HG02943 (cell line): ENCODE results near the gene UGT1A8.

Experiments used
- ATAC-seq: cut with Tn5 transposase; IDR thresholded peaks from one replicate; pipeline ENCODE4 v1.9.1; 2021; ENCODE audit warnings: mild to moderate bottlenecking, low read depth, moderate library complexity; ENCODE audit not compliant: unreplicated experiment

UGT1A8 gene

DNA sequence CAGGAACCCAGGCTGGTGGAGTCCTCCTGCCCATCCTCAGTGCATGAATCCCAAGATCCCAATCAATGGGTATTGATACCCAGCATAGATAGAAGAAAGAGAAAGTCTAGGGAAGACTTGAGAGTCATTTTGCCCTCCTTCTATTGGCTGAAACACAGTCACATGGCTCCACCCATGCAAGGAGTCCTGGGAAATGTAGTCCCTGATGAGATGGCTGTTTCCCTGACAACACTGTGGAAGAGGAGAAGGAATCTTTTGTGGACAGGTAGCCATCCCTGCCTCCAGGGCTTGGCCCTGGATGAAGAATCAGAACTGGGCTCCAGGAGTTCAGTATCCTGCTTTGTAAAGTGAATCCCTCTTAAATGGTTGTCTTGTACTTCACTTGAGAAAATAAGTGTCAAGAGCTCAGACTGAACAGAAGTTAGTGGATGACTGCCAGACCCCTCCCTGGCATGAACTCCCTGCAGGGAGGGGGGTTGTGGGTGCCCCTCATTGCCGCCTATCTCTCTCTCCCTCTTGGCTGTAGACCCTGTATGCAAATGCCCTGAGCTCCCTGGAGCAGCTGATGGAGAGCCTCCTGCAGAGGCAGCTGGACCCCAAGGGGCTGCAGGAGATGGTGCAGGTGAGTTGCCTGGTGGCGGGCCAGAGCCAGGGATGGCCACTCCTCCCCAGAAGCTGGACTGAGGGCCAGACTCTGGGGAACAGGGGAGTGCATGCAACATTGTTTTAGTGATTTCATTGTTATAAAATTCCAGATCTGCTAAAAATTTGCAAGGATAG is 196.8 kb downstream of the UGT1A8 start:
- ATAC-seq: no peak

DNA sequence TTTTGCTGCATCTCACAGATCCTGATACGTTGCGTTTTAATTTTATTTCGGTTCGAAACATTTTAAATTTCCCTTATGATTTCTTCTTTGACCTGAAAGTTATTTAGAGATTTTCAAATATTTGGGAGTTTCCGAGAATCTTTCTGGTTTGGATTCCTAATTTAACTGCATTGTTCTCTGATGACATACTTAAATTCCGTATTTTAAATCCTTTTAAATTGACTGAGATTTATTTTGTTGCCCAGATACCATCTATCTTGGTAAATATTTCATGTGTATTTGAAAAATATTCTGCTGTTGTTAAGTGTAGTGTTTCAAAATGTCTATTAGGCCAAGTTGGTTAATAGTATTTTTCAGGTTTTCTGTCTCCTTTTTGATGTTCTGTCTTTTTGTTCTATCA is 198.4 kb downstream of the UGT1A8 start:
- ATAC-seq: no peak

DNA sequence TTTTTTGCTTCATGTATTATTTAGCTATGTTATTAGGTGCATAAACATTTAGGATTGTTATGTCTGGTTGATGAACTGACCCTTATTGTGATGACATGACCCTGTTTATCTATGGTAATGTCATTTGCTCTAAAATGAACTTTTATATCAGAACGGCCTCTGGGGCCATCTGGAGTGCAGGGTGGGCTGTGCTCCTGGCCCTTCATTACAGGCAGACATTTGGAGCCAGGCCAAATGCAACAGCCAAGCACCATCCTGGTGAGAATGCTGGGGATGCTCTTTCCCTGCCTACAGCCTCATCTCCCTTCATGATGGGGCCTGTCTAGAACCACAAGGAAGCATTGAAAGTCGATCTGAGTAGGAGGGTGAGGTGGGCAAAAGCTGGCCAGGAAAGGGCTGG is 198.9 kb downstream of the UGT1A8 start:
- no peak for ATAC-seq

DNA sequence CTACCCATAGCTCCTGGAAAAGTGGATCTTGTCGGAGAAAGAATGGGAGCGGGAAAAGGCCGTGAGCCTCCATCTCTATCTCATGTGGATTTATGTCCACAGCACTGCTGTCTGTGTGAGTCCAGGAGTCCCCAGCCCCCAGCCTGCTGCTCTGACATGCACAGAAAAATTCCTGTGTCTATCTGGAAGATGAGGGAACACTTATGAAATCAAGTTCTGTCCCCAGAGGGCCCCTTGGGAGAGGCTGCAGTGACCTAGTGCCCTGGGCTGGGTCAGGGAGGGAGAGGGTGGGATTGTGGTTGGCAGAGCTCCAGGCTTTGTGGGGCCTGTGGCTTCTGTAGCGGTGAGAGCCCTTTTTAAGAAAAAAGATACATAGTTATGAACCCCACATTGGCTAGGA is 199.3 kb downstream of the UGT1A8 start:
- no peak for ATAC-seq

DNA sequence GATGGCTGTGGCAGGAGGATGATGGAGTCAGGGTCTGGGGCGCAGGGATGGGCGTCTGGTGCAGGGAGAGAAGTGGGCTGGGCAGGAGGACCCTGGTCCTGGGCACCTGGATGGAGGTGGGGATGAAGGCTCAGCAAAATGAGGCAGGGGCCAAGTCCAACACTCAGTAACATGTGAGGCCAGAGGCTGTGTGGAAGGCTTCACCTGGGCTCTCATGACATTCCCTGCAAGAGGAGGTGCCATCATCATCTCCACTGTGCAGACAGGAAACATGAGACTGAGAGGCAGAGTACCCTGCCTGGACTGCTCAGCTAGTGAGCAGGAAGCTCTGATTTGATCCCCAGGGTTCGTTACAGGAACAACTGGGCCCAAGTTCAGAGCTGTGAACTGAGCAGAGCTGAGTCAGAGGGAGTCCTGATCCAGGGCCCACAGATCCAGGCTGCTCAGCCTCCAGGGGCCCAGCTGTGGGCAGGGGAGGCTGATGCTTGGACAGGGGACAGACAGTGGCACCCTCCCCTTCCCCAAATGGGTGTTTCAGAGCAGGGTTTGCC is 200.0 kb downstream of the UGT1A8 start:
- no peak for ATAC-seq

DNA sequence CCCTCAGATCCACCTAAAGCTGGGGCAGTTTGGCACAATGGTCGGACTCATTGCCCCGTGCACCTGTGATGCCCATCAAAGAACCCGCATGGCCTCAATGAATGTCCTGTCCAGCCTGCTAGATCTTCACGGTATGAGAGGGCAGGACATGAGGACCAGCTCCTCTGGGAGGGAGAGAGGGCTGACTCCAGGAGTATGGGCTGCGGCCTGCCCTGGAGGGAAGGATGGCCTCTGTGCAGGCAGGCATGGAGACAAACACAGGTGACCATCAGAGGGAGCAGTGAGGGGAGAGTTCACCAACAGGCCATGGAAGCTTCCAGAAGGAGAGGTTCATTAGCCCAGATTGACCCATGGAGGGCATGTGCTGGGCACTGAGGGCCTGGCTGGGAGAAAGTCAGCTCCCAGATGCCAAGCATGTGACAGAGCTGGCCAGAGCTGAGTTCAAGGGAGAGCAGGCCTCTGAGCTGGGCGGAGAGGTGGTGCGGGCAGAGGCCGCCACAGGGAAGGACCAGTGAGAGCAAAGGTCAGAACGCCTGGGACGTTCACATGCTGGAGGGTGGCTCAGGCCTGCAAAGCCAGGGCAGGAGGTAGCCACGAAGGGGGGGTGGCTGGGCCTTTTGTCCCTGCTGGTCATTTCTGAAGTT is 200.7 kb downstream of the UGT1A8 start:
- no peak for ATAC-seq

DNA sequence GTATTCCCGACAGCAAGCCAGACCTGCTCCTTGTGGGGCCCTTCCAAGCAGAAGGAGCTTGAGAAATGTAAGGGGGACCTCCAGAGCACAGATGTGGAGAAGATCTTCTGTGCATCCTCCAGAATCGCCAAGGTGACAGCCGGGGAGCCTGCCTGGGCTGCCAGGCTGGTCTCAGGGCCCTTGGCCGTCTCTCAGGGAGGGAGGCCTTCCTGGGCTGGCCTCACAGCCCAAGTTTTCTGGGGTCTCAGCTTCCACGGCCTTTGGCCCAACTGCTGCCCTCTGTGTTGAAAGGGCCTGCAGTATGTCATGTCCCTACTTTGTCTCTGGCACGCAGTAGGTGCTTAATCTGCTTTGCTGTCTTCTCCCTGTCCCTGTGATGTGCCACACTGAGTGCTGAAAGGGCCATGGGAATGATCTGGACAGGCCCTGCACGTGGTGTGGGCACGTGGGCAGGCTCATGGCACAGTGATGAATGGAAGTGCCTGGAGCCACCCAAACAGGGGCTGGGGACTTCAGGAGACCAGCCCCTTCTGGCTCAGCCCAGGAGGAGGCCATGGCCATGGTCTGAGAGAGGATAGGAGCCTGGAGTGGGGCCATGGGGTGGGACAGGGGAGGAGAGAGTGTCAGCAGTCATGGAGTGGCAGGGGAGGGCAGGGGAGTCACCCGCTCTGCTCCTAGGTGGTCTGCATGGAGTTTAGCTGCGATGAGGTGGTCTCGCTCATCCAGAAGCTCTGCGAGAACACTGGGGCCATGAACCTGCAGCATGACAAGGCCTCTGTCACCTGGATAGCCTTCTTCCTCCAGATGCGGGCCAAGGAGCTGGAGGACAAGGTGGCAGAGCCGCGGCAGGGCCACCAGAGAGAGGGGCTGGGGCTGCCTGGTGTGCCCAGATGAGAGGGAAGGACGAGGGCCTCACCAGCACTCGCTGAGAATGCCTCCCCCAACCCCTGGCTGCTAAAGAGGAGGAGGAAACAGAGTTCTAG is 201.5 kb downstream of the UGT1A8 start:
- ATAC-seq: no peak

DNA sequence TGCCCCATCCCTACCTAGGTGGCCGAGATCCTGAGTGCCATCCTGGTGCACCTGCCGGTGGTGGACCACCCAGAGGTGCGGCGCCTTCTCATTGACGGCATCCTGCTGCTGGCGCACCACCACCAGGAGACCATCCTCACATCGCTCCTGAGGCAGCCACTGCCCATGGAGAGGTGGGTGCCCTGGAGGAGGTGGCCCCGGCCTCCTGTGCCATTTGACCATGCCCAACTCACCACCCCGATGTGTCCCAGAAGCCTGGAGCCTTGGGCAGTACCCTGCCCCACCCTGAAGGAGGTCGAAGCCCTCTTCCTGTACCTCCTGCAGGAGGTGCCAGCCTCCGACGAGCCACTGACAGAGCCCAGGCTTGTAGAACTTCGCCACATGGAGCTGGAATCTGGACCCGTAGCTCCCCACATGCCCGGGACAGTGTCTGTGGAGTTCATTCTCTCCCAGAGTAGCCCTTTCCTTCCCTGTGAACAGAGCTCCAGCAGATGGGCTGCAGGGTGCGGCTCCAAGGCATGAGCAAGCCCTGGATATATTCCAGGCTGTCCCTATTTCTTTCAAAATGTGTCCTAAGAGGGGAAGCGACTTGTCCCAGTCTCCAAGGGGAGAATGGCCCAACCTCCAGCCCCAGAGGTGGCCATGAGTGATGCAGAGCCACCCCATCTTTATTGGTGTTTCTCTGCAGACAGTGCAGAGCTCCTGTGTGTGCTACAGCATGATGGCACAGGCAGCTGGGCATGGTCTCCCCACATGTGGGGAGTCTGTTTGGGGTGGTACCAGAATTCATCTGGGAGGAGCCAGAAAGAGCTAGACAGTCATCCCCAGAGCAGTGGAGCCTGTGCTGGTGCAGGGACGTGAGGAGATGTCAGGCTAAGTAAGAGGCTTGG is 202.7 kb downstream of the UGT1A8 start:
- no peak for ATAC-seq

DNA sequence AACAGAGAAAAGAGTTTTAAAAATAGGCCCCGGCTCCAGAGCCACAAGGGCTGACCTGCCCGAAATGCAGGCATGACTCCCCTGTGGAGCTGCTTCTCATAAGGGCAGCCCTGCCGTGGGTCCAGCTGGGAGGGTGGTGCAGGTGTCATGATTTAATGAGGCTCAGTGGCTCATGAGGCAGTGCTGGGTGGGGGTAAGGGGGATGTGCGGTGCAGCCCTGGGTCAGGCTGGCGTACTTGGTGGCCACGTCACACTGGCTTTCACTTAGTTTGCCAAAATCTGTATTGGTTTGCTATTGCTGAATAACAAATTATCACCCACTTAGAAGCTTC is 203.3 kb downstream of the UGT1A8 start:
- ATAC-seq: no peak

DNA sequence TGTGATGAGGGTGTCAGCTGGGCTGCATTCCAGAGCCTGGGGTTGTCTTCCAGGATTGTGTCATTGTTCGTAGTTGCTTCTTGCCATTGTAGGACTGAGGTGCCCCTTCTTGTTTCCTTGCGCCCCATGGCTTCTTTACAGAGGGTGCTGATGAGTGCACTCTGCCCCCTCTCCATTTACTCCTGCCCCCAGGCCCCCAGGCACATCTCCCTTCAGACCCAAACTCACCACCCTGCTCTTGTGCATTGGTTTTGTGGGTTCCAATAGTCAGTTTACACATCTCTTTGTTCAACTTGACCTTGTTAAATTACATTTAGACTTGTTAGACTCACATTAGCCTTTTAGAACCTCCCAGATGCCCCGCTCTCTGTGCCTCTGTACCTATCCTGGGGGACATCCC is 203.8 kb downstream of the UGT1A8 start:
- no peak for ATAC-seq

DNA sequence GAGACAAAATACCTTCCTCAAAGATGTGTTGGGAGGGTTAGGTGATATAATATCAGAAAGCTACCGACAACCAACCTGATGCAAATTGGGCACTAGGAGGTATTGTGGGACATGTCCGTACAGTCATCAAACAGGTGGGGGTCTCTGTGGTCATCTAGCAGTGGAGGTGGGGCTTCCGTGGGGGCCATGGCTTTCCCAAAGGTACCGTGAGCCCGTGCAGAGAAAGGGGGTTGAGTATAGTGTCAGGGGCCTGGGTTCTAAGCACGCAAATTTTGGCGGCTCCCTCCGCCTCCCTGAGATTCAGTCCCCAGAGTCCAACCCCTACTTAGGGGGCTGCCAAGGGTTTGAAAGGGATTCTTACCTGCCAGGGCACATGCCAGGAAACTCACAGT is 204.3 kb downstream of the UGT1A8 start:
- no peak for ATAC-seq

DNA sequence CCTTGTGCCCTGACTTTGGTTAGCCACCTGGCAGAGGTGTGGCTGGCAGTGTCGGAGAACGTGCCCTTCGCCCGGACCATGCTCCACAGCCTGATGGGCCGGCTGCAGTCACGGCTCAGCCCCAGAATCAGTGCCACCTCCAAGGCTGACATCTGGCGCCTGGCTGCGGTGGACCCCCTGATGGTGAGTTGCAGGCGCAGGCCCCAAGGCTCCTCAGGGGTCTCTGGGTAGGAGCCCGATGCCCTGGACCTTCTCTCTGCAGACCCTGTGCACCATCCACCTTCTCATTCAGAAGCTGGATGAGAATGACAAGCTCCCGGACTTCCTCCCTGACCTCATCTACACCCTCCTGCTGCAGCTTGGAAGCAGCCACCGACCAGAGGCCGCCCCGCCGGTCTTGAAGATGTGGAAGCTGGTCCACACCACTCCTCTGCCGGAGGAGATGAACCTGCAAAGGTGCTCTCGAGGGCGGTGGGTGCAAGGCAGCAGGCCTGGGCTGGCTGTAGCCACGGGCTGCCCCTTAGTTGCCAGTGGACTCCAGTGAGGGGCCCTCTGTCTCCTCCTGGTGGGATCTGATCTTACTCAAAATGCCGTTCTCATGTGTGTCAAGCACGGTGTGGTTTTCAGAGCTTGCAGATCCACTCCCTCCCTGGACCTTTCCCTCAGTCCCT is 204.8 kb downstream of the UGT1A8 start:
- ATAC-seq: no peak
